Measurements from ENCODE around the gene MSRB3. TPM values are rescaled to one million over a fixed set of nuclear protein-coding genes. Genes with fewer than 3 reads are reported as not detected.

Gene MSRB3
- total RNA-seq, 1 donor from 2014 or later = not detected

- DNase-seq (ENCODE audit: low spot score) = no peak
- no peaks in the 10 kb centered on the region for H3K36me3 Mint-ChIP-seq (ENCODE audit: low read depth)
- no peaks in the 10 kb centered on the region for H3K4me1 Mint-ChIP-seq (ENCODE audit: low read depth)
- no peak overlapping the region for H3K27ac Mint-ChIP-seq
- no peak overlapping the region for H3K4me3 Mint-ChIP-seq
- intact Hi-C loops (cut with micrococcal nuclease) = no loop called here
- H3K9me3 Mint-ChIP-seq = no peaks in the 10 kb centered on the region
- H3K27me3 Mint-ChIP-seq (ENCODE audit: insufficient read depth) = no peaks in the 10 kb centered on the region
These were observed 56.7 kb downstream of the MSRB3 start for GRCh38 chr12:65335021-65335714.

- Mint-ChIP-seq H3K27me3 (ENCODE audit: insufficient read depth) (no peaks in the 10 kb centered on the region), H3K4me1 (ENCODE audit: low read depth) (no peaks in the 10 kb centered on the region), H3K4me3 (no peak overlapping the region), H3K9me3 (no peaks in the 10 kb centered on the region), H3K36me3 (ENCODE audit: low read depth) (no peaks in the 10 kb centered on the region), H3K27ac (no peak overlapping the region)
- intact Hi-C loops (cut with micrococcal nuclease) = no loop called here
- DNase-seq (ENCODE audit: low spot score) = no peak
These were observed 57.5 kb downstream of the MSRB3 start for GRCh38 chr12:65335981-65336380.

- DNase-seq (ENCODE audit: low spot score) = no peak
- Mint-ChIP-seq H3K4me1 (ENCODE audit: low read depth) (no peaks in the 10 kb centered on the region), H3K4me3 (no peak overlapping the region), H3K27ac (no peak overlapping the region), H3K9me3 (no peaks in the 10 kb centered on the region), H3K27me3 (ENCODE audit: insufficient read depth) (peaks cover 3% of the 10 kb centered on the region), H3K36me3 (ENCODE audit: low read depth) (no peaks in the 10 kb centered on the region)
- intact Hi-C loops (cut with micrococcal nuclease) = no loop called here
These were observed 60.7 kb downstream of the MSRB3 start for GRCh38 chr12:65339161-65339560.

GRCh38 chr12:65343230-65343629, 64.7 kb downstream of the MSRB3 start:
- Mint-ChIP-seq H3K9me3 (no peaks in the 10 kb centered on the region), H3K27ac (no peak overlapping the region), H3K27me3 (ENCODE audit: insufficient read depth) (peaks cover 3% of the 10 kb centered on the region), H3K4me3 (no peak overlapping the region), H3K36me3 (ENCODE audit: low read depth) (no peaks in the 10 kb centered on the region), H3K4me1 (ENCODE audit: low read depth) (no peaks in the 10 kb centered on the region)
- intact Hi-C loops (cut with micrococcal nuclease) = no loop called here
- no peak for DNase-seq (ENCODE audit: low spot score)

- no peak overlapping the region for H3K27ac Mint-ChIP-seq
- no peaks in the 10 kb centered on the region for H3K9me3 Mint-ChIP-seq
- DNase-seq (ENCODE audit: low spot score) = no peak
These were observed 65.3 kb downstream of the MSRB3 start for GRCh38 chr12:65343801-65344200.

GRCh38 chr12:65355461-65355860, 77.0 kb downstream of the MSRB3 start:
- H3K36me3 Mint-ChIP-seq (ENCODE audit: low read depth) = no peaks in the 10 kb centered on the region
- no peaks in the 10 kb centered on the region for H3K9me3 Mint-ChIP-seq
- no peak for DNase-seq (ENCODE audit: low spot score)
- no peak overlapping the region for H3K27ac Mint-ChIP-seq
- H3K4me1 Mint-ChIP-seq (ENCODE audit: low read depth) = no peaks in the 10 kb centered on the region
- no peaks in the 10 kb centered on the region for H3K27me3 Mint-ChIP-seq (ENCODE audit: insufficient read depth)
- no peak overlapping the region for H3K4me3 Mint-ChIP-seq
- intact Hi-C loops (cut with micrococcal nuclease) = no loop called here

More at GRCh38 chr12:65343801-65344200, 65.3 kb downstream of the MSRB3 start:
- Mint-ChIP-seq H3K27me3 (ENCODE audit: insufficient read depth) (peaks cover 3% of the 10 kb centered on the region), H3K4me3 (no peak overlapping the region), H3K4me1 (ENCODE audit: low read depth) (no peaks in the 10 kb centered on the region), H3K36me3 (ENCODE audit: low read depth) (no peaks in the 10 kb centered on the region)
- intact Hi-C loops (cut with micrococcal nuclease) = no loop called here

- DNase-seq (ENCODE audit: low spot score) = no peak
- Mint-ChIP-seq H3K4me3 (no peak overlapping the region), H3K27ac (no peak overlapping the region), H3K9me3 (no peaks in the 10 kb centered on the region), H3K4me1 (ENCODE audit: low read depth) (no peaks in the 10 kb centered on the region), H3K36me3 (ENCODE audit: low read depth) (no peaks in the 10 kb centered on the region), H3K27me3 (ENCODE audit: insufficient read depth) (no peaks in the 10 kb centered on the region)
- intact Hi-C loops (cut with micrococcal nuclease) = no loop called here
These were observed 84.0 kb downstream of the MSRB3 start for GRCh38 chr12:65362234-65363031.

GRCh38 chr12:65364046-65364445, 85.6 kb downstream of the MSRB3 start:
- H3K4me1 Mint-ChIP-seq (ENCODE audit: low read depth) = no peaks in the 10 kb centered on the region
- no peaks in the 10 kb centered on the region for H3K36me3 Mint-ChIP-seq (ENCODE audit: low read depth)
- H3K27ac Mint-ChIP-seq = no peak overlapping the region
- intact Hi-C loops (cut with micrococcal nuclease) = no loop called here
- H3K4me3 Mint-ChIP-seq = no peak overlapping the region
- no peaks in the 10 kb centered on the region for H3K9me3 Mint-ChIP-seq
- H3K27me3 Mint-ChIP-seq (ENCODE audit: insufficient read depth) = no peaks in the 10 kb centered on the region
- DNase-seq (ENCODE audit: low spot score) = no peak

- intact Hi-C loops (cut with micrococcal nuclease) = no loop called here
- H3K27ac Mint-ChIP-seq = no peak overlapping the region
- no peak overlapping the region for H3K4me3 Mint-ChIP-seq
- no peaks in the 10 kb centered on the region for H3K9me3 Mint-ChIP-seq
- no peak for DNase-seq (ENCODE audit: low spot score)
- no peaks in the 10 kb centered on the region for H3K36me3 Mint-ChIP-seq (ENCODE audit: low read depth)
- no peaks in the 10 kb centered on the region for H3K27me3 Mint-ChIP-seq (ENCODE audit: insufficient read depth)
- no peaks in the 10 kb centered on the region for H3K4me1 Mint-ChIP-seq (ENCODE audit: low read depth)
These were observed 88.9 kb downstream of the MSRB3 start for GRCh38 chr12:65367396-65367795.

- Mint-ChIP-seq H3K27me3 (ENCODE audit: insufficient read depth) (no peaks in the 10 kb centered on the region), H3K36me3 (ENCODE audit: low read depth) (no peaks in the 10 kb centered on the region), H3K4me3 (no peak overlapping the region), H3K27ac (no peak overlapping the region), H3K4me1 (ENCODE audit: low read depth) (no peaks in the 10 kb centered on the region), H3K9me3 (no peaks in the 10 kb centered on the region)
- DNase-seq (ENCODE audit: low spot score) = no peak
- intact Hi-C loops (cut with micrococcal nuclease) = no loop called here
These were observed 89.6 kb downstream of the MSRB3 start for GRCh38 chr12:65368055-65368454.

GRCh38 chr12:65372574-65372973, 94.1 kb downstream of the MSRB3 start:
- no peaks in the 10 kb centered on the region for H3K36me3 Mint-ChIP-seq (ENCODE audit: low read depth)
- H3K27ac Mint-ChIP-seq = no peak overlapping the region
- no peaks in the 10 kb centered on the region for H3K27me3 Mint-ChIP-seq (ENCODE audit: insufficient read depth)
- no peak for DNase-seq (ENCODE audit: low spot score)
- no peaks in the 10 kb centered on the region for H3K4me1 Mint-ChIP-seq (ENCODE audit: low read depth)
- H3K4me3 Mint-ChIP-seq = no peak overlapping the region
- intact Hi-C loops (cut with micrococcal nuclease) = no loop called here
- H3K9me3 Mint-ChIP-seq = no peaks in the 10 kb centered on the region

- intact Hi-C loops (cut with micrococcal nuclease) = no loop called here
- no peak for DNase-seq (ENCODE audit: low spot score)
- H3K9me3 Mint-ChIP-seq = no peaks in the 10 kb centered on the region
- no peaks in the 10 kb centered on the region for H3K4me1 Mint-ChIP-seq (ENCODE audit: low read depth)
- H3K27me3 Mint-ChIP-seq (ENCODE audit: insufficient read depth) = no peaks in the 10 kb centered on the region
- H3K4me3 Mint-ChIP-seq = no peak overlapping the region
- H3K36me3 Mint-ChIP-seq (ENCODE audit: low read depth) = no peaks in the 10 kb centered on the region
- no peak overlapping the region for H3K27ac Mint-ChIP-seq
These were observed 105.8 kb downstream of the MSRB3 start for GRCh38 chr12:65384240-65384639.

GRCh38 chr12:65387396-65387795, 108.9 kb downstream of the MSRB3 start:
- H3K4me3 Mint-ChIP-seq = no peak overlapping the region
- H3K4me1 Mint-ChIP-seq (ENCODE audit: low read depth) = no peaks in the 10 kb centered on the region
- no peak for DNase-seq (ENCODE audit: low spot score)
- no peaks in the 10 kb centered on the region for H3K27me3 Mint-ChIP-seq (ENCODE audit: insufficient read depth)
- intact Hi-C loops (cut with micrococcal nuclease) = no loop called here
- no peaks in the 10 kb centered on the region for H3K36me3 Mint-ChIP-seq (ENCODE audit: low read depth)
- no peaks in the 10 kb centered on the region for H3K9me3 Mint-ChIP-seq
- H3K27ac Mint-ChIP-seq = no peak overlapping the region

Measured in activated T-helper 1 cell treated with anti-CD3 and anti-CD28 coated beads, Interleukin-12 subunit alpha, Interleukin-12 subunit beta, Interleukin-2, Interleukin-4 antibody, amounts not matched to agents 30 ng/mL and 10 ng/mL and 1 ng/mL, durations not matched to agents 14 hours and 24 hours and 36 hours (primary cell).